ENCODE results near the gene HSPA4.

DNA sequence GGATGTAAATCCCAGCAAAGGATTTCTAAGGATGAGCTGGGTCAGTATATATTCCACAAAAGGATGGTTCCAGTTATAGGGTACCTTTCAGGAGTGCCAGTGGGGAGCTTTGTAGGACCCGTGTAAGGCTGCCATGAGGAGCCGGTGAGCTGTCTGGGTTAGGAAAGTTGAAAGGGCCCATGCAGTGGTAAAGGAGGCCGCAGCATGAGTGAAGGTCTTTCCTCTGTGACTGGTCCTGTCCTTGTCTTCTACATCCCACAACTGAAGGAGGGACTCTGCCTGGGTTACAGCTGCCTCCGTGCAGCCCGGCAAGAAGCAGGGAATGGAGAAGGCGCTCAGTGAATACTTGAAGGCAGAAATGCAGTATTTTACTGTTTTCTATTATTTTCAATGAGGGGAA, 58.9 kb downstream of the HSPA4 start:
- no peak for TF ChIP-seq EZH2 (IDR thresholded peaks at IDR 0.05; ENCODE audit: borderline replicate concordance, low read length)
- TF ChIP-seq, protein P1, sequence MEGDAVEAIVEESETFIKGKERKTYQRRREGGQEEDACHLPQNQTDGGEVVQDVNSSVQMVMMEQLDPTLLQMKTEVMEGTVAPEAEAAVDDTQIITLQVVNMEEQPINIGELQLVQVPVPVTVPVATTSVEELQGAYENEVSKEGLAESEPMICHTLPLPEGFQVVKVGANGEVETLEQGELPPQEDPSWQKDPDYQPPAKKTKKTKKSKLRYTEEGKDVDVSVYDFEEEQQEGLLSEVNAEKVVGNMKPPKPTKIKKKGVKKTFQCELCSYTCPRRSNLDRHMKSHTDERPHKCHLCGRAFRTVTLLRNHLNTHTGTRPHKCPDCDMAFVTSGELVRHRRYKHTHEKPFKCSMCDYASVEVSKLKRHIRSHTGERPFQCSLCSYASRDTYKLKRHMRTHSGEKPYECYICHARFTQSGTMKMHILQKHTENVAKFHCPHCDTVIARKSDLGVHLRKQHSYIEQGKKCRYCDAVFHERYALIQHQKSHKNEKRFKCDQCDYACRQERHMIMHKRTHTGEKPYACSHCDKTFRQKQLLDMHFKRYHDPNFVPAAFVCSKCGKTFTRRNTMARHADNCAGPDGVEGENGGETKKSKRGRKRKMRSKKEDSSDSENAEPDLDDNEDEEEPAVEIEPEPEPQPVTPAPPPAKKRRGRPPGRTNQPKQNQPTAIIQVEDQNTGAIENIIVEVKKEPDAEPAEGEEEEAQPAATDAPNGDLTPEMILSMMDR (conservative IDR thresholded peaks at IDR 0.05 in 1 of 2, IDR thresholded peaks at IDR 0.05 in 1 of 2; ENCODE audit: extremely low read depth in 1 of 2, insufficient read depth in 1 of 2, low read depth in 1 of 2, low read length in 2 of 2) = no peak
